GM18519 (cell line): ENCODE results near the gene ZNF486.
"Not testable (repeated sequence)": the region's sequence is repeated elsewhere in the genome, so short reads cannot be mapped to it uniquely, and the experiment has no call there.

Experiments used
- ATAC-seq: cut with Tn5 transposase; IDR thresholded peaks from one replicate; pipeline ENCODE4 v1.9.1; 2021; ENCODE audit warnings: mild to moderate bottlenecking, moderate library complexity; ENCODE audit not compliant: unreplicated experiment, low FRiP score

The ZNF486 gene

GRCh38 chr19:20221605-20222004, 54.6 kb downstream of the ZNF486 start:
- not testable (repeated sequence) for ATAC-seq

GRCh38 chr19:20233105-20233504, 66.1 kb downstream of the ZNF486 start:
- ATAC-seq, result no peak

- ATAC-seq, result no peak
Observed at GRCh38 chr19:20235156-20235555, 68.1 kb downstream of the ZNF486 start.

- peak; percentile 79 for ATAC-seq
Observed at GRCh38 chr19:20237773-20238623, 71.0 kb downstream of the ZNF486 start.

GRCh38 chr19:20243629-20244028, 76.6 kb downstream of the ZNF486 start:
- ATAC-seq, result no peak

GRCh38 chr19:20244356-20244755, 77.3 kb downstream of the ZNF486 start:
- ATAC-seq, result no peak

GRCh38 chr19:20245309-20245708, 78.3 kb downstream of the ZNF486 start:
- no peak for ATAC-seq

GRCh38 chr19:20247016-20247683, 80.1 kb downstream of the ZNF486 start:
- ATAC-seq, result no peak

GRCh38 chr19:20248258-20248657, 81.2 kb downstream of the ZNF486 start:
- ATAC-seq, result not testable (repeated sequence)
